Gastrocnemius medialis (tissue), 4 donors: Measurements from ENCODE around the gene PRKD1.

Experiments used
- CTCF ChIP-seq, 5 experiments: fragments of 450-650 bp in 3 of 5; fragments of 200-600 bp in 2 of 5; sonication (generic) in 2 of 5; IDR thresholded peaks in 4 of 5; conservative IDR thresholded peaks in 1 of 5; 1 replicate in 4 of 5; 2 replicates in 1 of 5; pipeline ENCODE4 v1.5.1; 2016 to 2019; ENCODE audit warnings: antibody characterized with exemption in 5 of 5, mild to moderate bottlenecking in 3 of 5, moderate library complexity in 3 of 5
- POLR2A ChIP-seq, 2 donors: fragments of 450-650 bp; IDR thresholded peaks; one replicate each; pipeline ENCODE4 v1.6.1; 2017; ENCODE audit warnings: antibody characterized with exemption in 2 of 2, mild to moderate bottlenecking in 2 of 2, moderate library complexity in 2 of 2

- TF ChIP-seq CTCF (IDR thresholded peaks at IDR 0.05 in 4 of 5, conservative IDR thresholded peaks at IDR 0.05 in 1 of 5), result no peak
- no peak for TF ChIP-seq POLR2A (IDR thresholded peaks at IDR 0.05)
Measured at GRCh38 chr14:29716150-29716549, 211.5 kb downstream of the PRKD1 start.
